NCI-H187 (cell line): ENCODE data around the gene ABHD11.
"Not testable (repeated sequence)": the region's sequence is repeated elsewhere in the genome, so short reads cannot be mapped to it uniquely, and the experiment has no call there.

Source experiments
- DNase-seq, 2 experiments: peaks; one replicate each; lab custom pipeline; 2025; lab: John Stamatoyannopoulos, UW

Gene ABHD11

GRCh38 chr7:73718905-73719805 is 19.4 kb downstream of the ABHD11 start, which contains the start of gene STX1A:
TSS of gene STX1A (minus strand) at chr7:73719669. CDS start at chr7:73719631, 38 bp downstream.
- DNase-seq = peak; percentile 19 to 53

GRCh38 chr7:73718438-73718881 is 20.1 kb downstream of the ABHD11 start:
- no peak for DNase-seq

- no peak for DNase-seq
These were observed 20.6 kb downstream of the ABHD11 start for GRCh38 chr7:73717991-73718405.

- DNase-seq = no peak
These were observed 21.4 kb downstream of the ABHD11 start for GRCh38 chr7:73717025-73717807.

GRCh38 chr7:73716318-73716890 is 22.2 kb downstream of the ABHD11 start:
- no peak for DNase-seq

- peak; percentile 32 to 66 for DNase-seq
These were observed 22.8 kb downstream of the ABHD11 start for GRCh38 chr7:73715648-73716317.

GRCh38 chr7:73713319-73713718 is 25.3 kb downstream of the ABHD11 start:
- not testable (repeated sequence) for DNase-seq

GRCh38 chr7:73712773-73713172 is 25.8 kb downstream of the ABHD11 start:
- no peak for DNase-seq

GRCh38 chr7:73708961-73709549 is 29.5 kb downstream of the ABHD11 start:
- DNase-seq = no peak

- peak in 1 of 2 experiments; percentile 23 for DNase-seq
These were observed 31.5 kb downstream of the ABHD11 start for GRCh38 chr7:73707045-73707631.

- no peak for DNase-seq
These were observed 32.2 kb downstream of the ABHD11 start for GRCh38 chr7:73706126-73707044.

GRCh38 chr7:73705551-73705920 is 33.1 kb downstream of the ABHD11 start:
- no peak for DNase-seq

- no peak for DNase-seq
These were observed 33.7 kb downstream of the ABHD11 start for GRCh38 chr7:73704640-73705550.

GRCh38 chr7:73703757-73704639 is 34.6 kb downstream of the ABHD11 start:
- DNase-seq = peak; percentile 37 to 50

- DNase-seq = no peak
These were observed 35.4 kb downstream of the ABHD11 start for GRCh38 chr7:73703225-73703624.

GRCh38 chr7:73702665-73703064 is 35.9 kb downstream of the ABHD11 start:
- DNase-seq = no peak

- DNase-seq = no peak
These were observed 36.4 kb downstream of the ABHD11 start for GRCh38 chr7:73702226-73702625.
